Panc1 (cell line): ENCODE measurements around the gene SLC25A27. TPM values are rescaled to one million over a fixed set of nuclear protein-coding genes. Genes with fewer than 3 reads are reported as not detected.

ENCODE experiments used
- ATAC-seq: fragments of 200-7000 bp; cut with Tn5 transposase; 2 replicates; pipeline ENCODE4 v1.9.1; 2020; ENCODE audit warnings: mild to moderate bottlenecking, moderate library complexity
- BruUV-seq: library from RNA; stranded (reverse); fragments of 400-500 nt; replicated peaks from 2 replicates; lab custom pipeline; 2021; lab: Mats Ljungman, UMichigan
- CTCF ChIA-PET: fragments of 300-600 bp; sonication (Branson Sonifier 250); formaldehyde crosslinking; loops from one replicate; lab custom pipeline; 2022; ENCODE audit warnings: antibody characterized with exemption; lab: Charles Lee
- POLR2A ChIA-PET: fragments of 300-600 bp; sonication (Branson Sonifier 250); formaldehyde crosslinking; loops from one replicate; lab custom pipeline; 2022; ENCODE audit warnings: antibody characterized with exemption; lab: Charles Lee
- DNase-seq: peaks from one replicate; pipeline ENCODE4 v3.0.0-alpha.2; 2010; ENCODE audit warnings: low read depth, low spot score
- H3K27ac ChIP-seq: 2 replicates; pipeline ENCODE4 v1.5.1; 2011; ENCODE audit warnings: mild to moderate bottlenecking, low read length, inconsistent platforms
- H3K27me3 ChIP-seq: fragments of 200-500 bp; sonication (Bioruptor generic); 2 replicates; pipeline ENCODE4 v1.6.0; 2014; ENCODE audit warnings: low read length, inconsistent platforms; ENCODE audit not compliant: control insufficient read depth, insufficient read depth
- H3K36me3 ChIP-seq: fragments of 200-500 bp; sonication (Bioruptor generic); 2 replicates; pipeline ENCODE4 v1.5.1; 2014; ENCODE audit warnings: inconsistent platforms, mild to moderate bottlenecking, low read length, moderate library complexity; ENCODE audit not compliant: control insufficient read depth, insufficient read depth
- H3K4me1 ChIP-seq: 2 replicates; pipeline ENCODE4 v1.5.1; 2011; ENCODE audit warnings: inconsistent platforms, mild to moderate bottlenecking, low read length, moderate library complexity; ENCODE audit not compliant: control insufficient read depth, insufficient read depth
- H3K4me3 ChIP-seq, 2 experiments: 2 replicates each; pipeline ENCODE4 v1.5.1; 2011 to 2012; ENCODE audit warnings: low read depth in 2 of 2, low read length in 2 of 2, mild to moderate bottlenecking in 2 of 2, inconsistent platforms in 1 of 2, moderate library complexity in 1 of 2
- H3K9me3 ChIP-seq: fragments of 200-500 bp; sonication (Bioruptor generic); 2 replicates; pipeline ENCODE4 v1.5.1; 2014; ENCODE audit warnings: low read depth, mild to moderate bottlenecking, inconsistent platforms, low read length, moderate library complexity; ENCODE audit not compliant: control insufficient read depth, insufficient read depth
- POLR2AphosphoS5 ChIP-seq: IDR thresholded peaks from 2 replicates; pipeline ENCODE4 v1.6.1; 2012; ENCODE audit warnings: mild to moderate bottlenecking, low read depth, low read length, moderate library complexity
- SIN3A ChIP-seq: IDR thresholded peaks from 2 replicates; pipeline ENCODE4 v1.6.1; 2012; ENCODE audit warnings: low read depth, mild to moderate bottlenecking, low read length, moderate library complexity, borderline replicate concordance; ENCODE audit not compliant: insufficient read depth
- TCF7L2 ChIP-seq: IDR thresholded peaks from 2 replicates; pipeline ENCODE4 v1.6.1; 2011; ENCODE audit warnings: mild to moderate bottlenecking, low read depth, low read length, inconsistent platforms
- in situ Hi-C: cut with HindIII; loops from 2 replicates; pipeline ENCODE4 v1.10.0; 2016; ENCODE audit warnings: low sequenced_read_pairs, low pct_unique_long_range_greater_than_20kb
- intact Hi-C: fragments of 100-400 bp; cut with micrococcal nuclease; formaldehyde crosslinking; loops from one replicate; pipeline ENCODE4 v1.10.0; 2022; ENCODE audit not compliant: unreplicated experiment
- total RNA-seq: library from RNA; stranded (reverse); gene quantifications from one replicate; pipeline ENCODE4 v1.2.1, GENCODE V29; 2021; ENCODE audit not compliant: unreplicated experiment
- TF ChIP-seq, protein P1 (sequence below), 2 experiments: IDR thresholded peaks; 2 replicates each; pipeline ENCODE4 v1.6.1; 2011 to 2012; ENCODE audit warnings: low read depth in 2 of 2, control low read depth in 1 of 2, low read length in 1 of 2, mild to moderate bottlenecking in 1 of 2, moderate library complexity in 1 of 2; ENCODE audit not compliant: insufficient read depth in 1 of 2
- TF ChIP-seq, protein P2 (sequence below): fragments of 450-650 bp; IDR thresholded peaks from 2 replicates; pipeline ENCODE4 v1.5.1; 2017; ENCODE audit warnings: mild to moderate bottlenecking

Gene SLC25A27
- total RNA-seq, 1 experiment from 2014 or later, result 0.77 TPM

DNA sequence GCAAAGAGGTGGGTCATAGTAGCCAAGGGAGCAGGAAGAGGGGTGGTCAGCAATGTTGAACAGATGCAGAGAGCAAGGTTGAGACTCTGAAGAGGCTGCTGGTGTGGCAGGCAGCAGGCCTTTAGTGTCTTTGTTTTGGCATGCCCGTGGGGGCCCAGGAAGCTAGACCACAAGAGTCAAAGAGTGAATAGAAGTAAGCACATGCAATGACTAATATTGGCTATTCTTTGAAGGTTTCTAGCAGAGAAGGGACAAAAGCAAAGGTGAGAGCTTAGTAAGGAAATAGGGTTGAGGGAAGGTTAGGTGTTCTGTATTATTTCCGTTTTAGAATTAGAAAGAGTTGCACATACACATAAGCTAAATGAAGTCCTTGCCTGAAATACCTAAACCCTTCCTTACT lies 53.7 kb downstream of the SLC25A27 start:
- intact Hi-C loops, result no loop called here
- POLR2A ChIA-PET, result no interaction called here

DNA sequence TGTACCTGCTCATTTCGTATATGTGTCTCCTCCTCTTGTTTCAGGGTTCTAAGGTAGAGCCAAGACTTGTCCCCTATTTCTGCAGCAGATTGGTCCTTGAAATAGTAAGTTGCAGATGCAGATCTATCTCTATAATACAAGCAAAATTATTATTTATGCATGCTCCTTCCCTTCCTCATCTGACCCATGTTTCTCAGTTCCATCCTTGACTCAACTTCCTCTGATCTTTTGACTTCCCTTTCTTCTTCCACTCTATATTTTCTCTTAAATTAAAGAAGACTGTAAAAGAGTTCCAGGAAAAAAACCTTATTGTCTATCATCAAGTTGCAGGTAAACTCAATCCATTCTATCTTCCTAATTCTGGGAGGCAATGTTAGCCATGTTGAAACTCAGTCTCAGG lies 58.7 kb downstream of the SLC25A27 start:
- TF ChIP-seq SIN3A (no peak), POLR2AphosphoS5 (no peak), TCF7L2 (no peak)
- TF ChIP-seq, protein P1, sequence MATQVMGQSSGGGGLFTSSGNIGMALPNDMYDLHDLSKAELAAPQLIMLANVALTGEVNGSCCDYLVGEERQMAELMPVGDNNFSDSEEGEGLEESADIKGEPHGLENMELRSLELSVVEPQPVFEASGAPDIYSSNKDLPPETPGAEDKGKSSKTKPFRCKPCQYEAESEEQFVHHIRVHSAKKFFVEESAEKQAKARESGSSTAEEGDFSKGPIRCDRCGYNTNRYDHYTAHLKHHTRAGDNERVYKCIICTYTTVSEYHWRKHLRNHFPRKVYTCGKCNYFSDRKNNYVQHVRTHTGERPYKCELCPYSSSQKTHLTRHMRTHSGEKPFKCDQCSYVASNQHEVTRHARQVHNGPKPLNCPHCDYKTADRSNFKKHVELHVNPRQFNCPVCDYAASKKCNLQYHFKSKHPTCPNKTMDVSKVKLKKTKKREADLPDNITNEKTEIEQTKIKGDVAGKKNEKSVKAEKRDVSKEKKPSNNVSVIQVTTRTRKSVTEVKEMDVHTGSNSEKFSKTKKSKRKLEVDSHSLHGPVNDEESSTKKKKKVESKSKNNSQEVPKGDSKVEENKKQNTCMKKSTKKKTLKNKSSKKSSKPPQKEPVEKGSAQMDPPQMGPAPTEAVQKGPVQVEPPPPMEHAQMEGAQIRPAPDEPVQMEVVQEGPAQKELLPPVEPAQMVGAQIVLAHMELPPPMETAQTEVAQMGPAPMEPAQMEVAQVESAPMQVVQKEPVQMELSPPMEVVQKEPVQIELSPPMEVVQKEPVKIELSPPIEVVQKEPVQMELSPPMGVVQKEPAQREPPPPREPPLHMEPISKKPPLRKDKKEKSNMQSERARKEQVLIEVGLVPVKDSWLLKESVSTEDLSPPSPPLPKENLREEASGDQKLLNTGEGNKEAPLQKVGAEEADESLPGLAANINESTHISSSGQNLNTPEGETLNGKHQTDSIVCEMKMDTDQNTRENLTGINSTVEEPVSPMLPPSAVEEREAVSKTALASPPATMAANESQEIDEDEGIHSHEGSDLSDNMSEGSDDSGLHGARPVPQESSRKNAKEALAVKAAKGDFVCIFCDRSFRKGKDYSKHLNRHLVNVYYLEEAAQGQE (IDR thresholded peaks at IDR 0.05; ENCODE audit: insufficient read depth in 1 of 2, low read depth in 2 of 2, low read length in 1 of 2), result no peak
- TF ChIP-seq, protein P2, sequence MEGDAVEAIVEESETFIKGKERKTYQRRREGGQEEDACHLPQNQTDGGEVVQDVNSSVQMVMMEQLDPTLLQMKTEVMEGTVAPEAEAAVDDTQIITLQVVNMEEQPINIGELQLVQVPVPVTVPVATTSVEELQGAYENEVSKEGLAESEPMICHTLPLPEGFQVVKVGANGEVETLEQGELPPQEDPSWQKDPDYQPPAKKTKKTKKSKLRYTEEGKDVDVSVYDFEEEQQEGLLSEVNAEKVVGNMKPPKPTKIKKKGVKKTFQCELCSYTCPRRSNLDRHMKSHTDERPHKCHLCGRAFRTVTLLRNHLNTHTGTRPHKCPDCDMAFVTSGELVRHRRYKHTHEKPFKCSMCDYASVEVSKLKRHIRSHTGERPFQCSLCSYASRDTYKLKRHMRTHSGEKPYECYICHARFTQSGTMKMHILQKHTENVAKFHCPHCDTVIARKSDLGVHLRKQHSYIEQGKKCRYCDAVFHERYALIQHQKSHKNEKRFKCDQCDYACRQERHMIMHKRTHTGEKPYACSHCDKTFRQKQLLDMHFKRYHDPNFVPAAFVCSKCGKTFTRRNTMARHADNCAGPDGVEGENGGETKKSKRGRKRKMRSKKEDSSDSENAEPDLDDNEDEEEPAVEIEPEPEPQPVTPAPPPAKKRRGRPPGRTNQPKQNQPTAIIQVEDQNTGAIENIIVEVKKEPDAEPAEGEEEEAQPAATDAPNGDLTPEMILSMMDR, result no peak
- Histone ChIP-seq H3K9me3 (no peaks in the 10 kb centered on the region), H3K36me3 (no peaks in the 10 kb centered on the region), H3K4me3 (no peak overlapping the region), H3K27ac (no peak overlapping the region), H3K4me1 (no peaks in the 10 kb centered on the region), H3K27me3 (peaks cover 2% of the 10 kb centered on the region; the same call in 1 of the 2 replicates)
- BruUV-seq, result no TSS peak
- POLR2A ChIA-PET, result no interaction called here
- ATAC-seq (no peak), DNase-seq (no peak)
- intact Hi-C loops (no loop called here), in situ Hi-C loops (no loop called here)
- CTCF ChIA-PET, result no interaction called here

More for the DNA sequence above, 53.7 kb downstream of the SLC25A27 start:
- DNase-seq (no peak), ATAC-seq (no peak)
- Histone ChIP-seq H3K4me1 (no peaks in the 10 kb centered on the region), H3K4me3 (no peak overlapping the region), H3K27me3 (no peaks in the 10 kb centered on the region), H3K36me3 (no peaks in the 10 kb centered on the region), H3K27ac (no peak overlapping the region), H3K9me3 (no peaks in the 10 kb centered on the region)
- BruUV-seq, result no TSS peak
- CTCF ChIA-PET, result no interaction called here
- TF ChIP-seq, protein P1 (IDR thresholded peaks at IDR 0.05; ENCODE audit: insufficient read depth in 1 of 2, low read depth in 2 of 2, low read length in 1 of 2), result no peak
- no peak for TF ChIP-seq TCF7L2
- TF ChIP-seq, protein P2, result no peak
- TF ChIP-seq SIN3A, result no peak
- TF ChIP-seq POLR2AphosphoS5, result no peak
- in situ Hi-C loops, result no loop called here
